T47D (cell line): ENCODE results near the gene WNK1.
"Not testable (repeated sequence)": the region's sequence is repeated elsewhere in the genome, so short reads cannot be mapped to it uniquely, and the experiment has no call there.

Experiments
- DNase-seq, 2 experiments: peaks; one replicate each; pipeline versions ENCODE4 v3.0.0 to v3.0.0-alpha.2; 2011 to 2012; ENCODE audit warnings: low read depth in 1 of 2, low spot score in 1 of 2
- JUND ChIP-seq: IDR thresholded peaks from 2 replicates; pipeline ENCODE4 v1.6.1; 2012; ENCODE audit warnings: low read depth
- in situ Hi-C: cut with HindIII; loops from 2 replicates; pipeline ENCODE4 v1.10.0; 2016; ENCODE audit warnings: low sequenced_read_pairs, low pct_unique_long_range_greater_than_20kb

The WNK1 gene

GRCh38 chr12:752695-753610 lies 574 bp downstream of the WNK1 start:
- peak; percentile 46 to 76 for DNase-seq
- TF ChIP-seq JUND, result no peak
- in situ Hi-C loops, result no loop called here

GRCh38 chr12:753611-754472 lies 1.5 kb downstream of the WNK1 start:
- peak; percentile 31 to 85 for DNase-seq
- no peak for TF ChIP-seq JUND
- in situ Hi-C loops, result no loop called here

GRCh38 chr12:754473-754820 lies 2.1 kb downstream of the WNK1 start:
- in situ Hi-C loops, result no loop called here

GRCh38 chr12:754851-755562 lies 2.6 kb downstream of the WNK1 start:
- in situ Hi-C loops, result no loop called here
- TF ChIP-seq JUND, result no peak
- peak; percentile 58 to 71 for DNase-seq

More at GRCh38 chr12:754473-754820, 2.1 kb downstream of the WNK1 start:
- no peak for TF ChIP-seq JUND
- no peak for DNase-seq

- TF ChIP-seq JUND, result no peak
- in situ Hi-C loops, result no loop called here
- no peak for DNase-seq
Observed at GRCh38 chr12:759628-760027, 7.2 kb downstream of the WNK1 start.

- in situ Hi-C loops, result no loop called here
Observed at GRCh38 chr12:761256-761655, 8.9 kb downstream of the WNK1 start.

GRCh38 chr12:765840-766239 lies 13.5 kb downstream of the WNK1 start:
- TF ChIP-seq JUND, result no peak
- in situ Hi-C loops, result no loop called here
- DNase-seq, result no peak

More at GRCh38 chr12:761256-761655, 8.9 kb downstream of the WNK1 start:
- no peak for TF ChIP-seq JUND
- no peak for DNase-seq

GRCh38 chr12:768434-768833 lies 16.1 kb downstream of the WNK1 start:
- no peak for TF ChIP-seq JUND
- in situ Hi-C loops, result no loop called here
- no peak for DNase-seq

GRCh38 chr12:770479-770878 lies 18.1 kb downstream of the WNK1 start:
- no peak for TF ChIP-seq JUND
- no peak for DNase-seq
- in situ Hi-C loops, result no loop called here

GRCh38 chr12:772056-772697 lies 19.8 kb downstream of the WNK1 start:
- TF ChIP-seq JUND, result no peak
- no peak for DNase-seq
- in situ Hi-C loops, result no loop called here

- no peak for TF ChIP-seq JUND
Observed at GRCh38 chr12:774051-774614, 21.8 kb downstream of the WNK1 start.

GRCh38 chr12:775973-776771 lies 23.8 kb downstream of the WNK1 start:
- in situ Hi-C loops, DNase-seq: not testable (repeated sequence)

More at GRCh38 chr12:774051-774614, 21.8 kb downstream of the WNK1 start:
- in situ Hi-C loops, result no loop called here
- DNase-seq, result no peak

GRCh38 chr12:776772-777373 lies 24.5 kb downstream of the WNK1 start:
- in situ Hi-C loops, DNase-seq: not testable (repeated sequence)
